ENCODE results near the gene ATP8A2. TPM values are rescaled to one million over a fixed set of nuclear protein-coding genes. Genes with fewer than 3 reads are reported as not detected.
A peak's percentile ranks its signal among the peaks of the same experiment; 100 is the strongest.

Gene ATP8A2
- total and polyA plus RNA-seq, 10 of the 15 experiments (the other 5 are each of a cell fraction or from before 2014, with no cell fraction given), result 0.01 to 0.04 (median 0.04) TPM; not detected in 7

- WGBS (ENCODE audit: insufficient coverage, insufficient replicate concordance, low lambda C conversion rate, missing lambda C conversion rate), result under 1% methylated on average over 5 of the region's 5 CpGs
- no peak overlapping the region for H2AFZ ChIP-seq (ENCODE audit: control insufficient read depth, low read depth, low read length)
- intact Hi-C loops (cut with micrococcal nuclease; ENCODE audit: unreplicated experiment), result no loop called here
- no peaks in the 10 kb centered on the region for H3K36me3 ChIP-seq (ENCODE audit: control insufficient read depth in 2 of 2, insufficient read depth in 2 of 2, low read length in 1 of 2)
- ATAC-seq (no peak), DNase-seq (ENCODE audit: low read depth, low spot score) (no peak), FAIRE-seq (peak; percentile 31)
- no peaks in the 10 kb centered on the region for H3K9me3 ChIP-seq (replicated peaks; ENCODE audit: control insufficient read depth, insufficient read depth, low read length)
- no peak for TF ChIP-seq ZBTB4 (CRISPR knock-in tag; IDR thresholded peaks at IDR 0.05)
- no peak for TF ChIP-seq POLR2A (IDR thresholded peaks at IDR 0.05; ENCODE audit: low read depth, low read length)
- no peak for TF ChIP-seq CBFB (IDR thresholded peaks at IDR 0.05; ENCODE audit: low read depth)
- TF ChIP-seq SIN3A (IDR thresholded peaks at IDR 0.05; ENCODE audit: low read depth, low read length), result no peak
- TF ChIP-seq ZNF592 (IDR thresholded peaks at IDR 0.05), result no peak
- TF ChIP-seq KAT2A (conservative IDR thresholded peaks at IDR 0.05; ENCODE audit: control insufficient read depth, low read depth, low read length), result no peak
- TF ChIP-seq ZNF384 (IDR thresholded peaks at IDR 0.05; ENCODE audit: borderline replicate concordance, low read depth, low read length), result no peak
- no peak for TF ChIP-seq CBX5 (IDR thresholded peaks at IDR 0.05; ENCODE audit: low read depth)
- TF ChIP-seq NFYA (IDR thresholded peaks at IDR 0.05; ENCODE audit: borderline replicate concordance, low read depth, low read length), result no peak
- no peak for TF ChIP-seq ESRRA (IDR thresholded peaks at IDR 0.05; ENCODE audit: low read length)
- no peak for TF ChIP-seq SUZ12 (IDR thresholded peaks at IDR 0.05; ENCODE audit: unreplicated experiment)
- no peaks in the 10 kb centered on the region for H3K79me2 ChIP-seq (ENCODE audit: control insufficient read depth, insufficient read depth, low read length)
- H3K27me3 ChIP-seq (replicated peaks in 1 of 2; ENCODE audit: control insufficient read depth in 2 of 2, insufficient read depth in 2 of 2, low read length in 1 of 2), result no peaks in the 10 kb centered on the region
- CTCF ChIA-PET, result no interaction called here
- no peak overlapping the region for H3K27ac ChIP-seq (ENCODE audit: control insufficient read depth, insufficient read depth)
- SMC1A ChIA-PET (ENCODE audit: uncharacterized antibody, unreplicated experiment), result interaction anchor here (0.7 kb wide), 1 partner anchor 964 kb away, joined by 3 read pairs; no protein-coding TSS in a partner anchor
- RAD21 ChIA-PET (ENCODE audit: unreplicated experiment), result no interaction called here
- H3K9ac ChIP-seq (ENCODE audit: control insufficient read depth, insufficient read depth, low read length), result no peak overlapping the region
- H4K20me1 ChIP-seq (ENCODE audit: control insufficient read depth, insufficient read depth), result no peaks in the 10 kb centered on the region
- in situ Hi-C loops (cut with MboI), result no loop called here
- no peak overlapping the region for H3K4me3 ChIP-seq
- no peak overlapping the region for H3K4me2 ChIP-seq (ENCODE audit: control insufficient read depth, insufficient read depth)
- POLR2A ChIA-PET, result no interaction called here
- H3K4me1 ChIP-seq (ENCODE audit: control insufficient read depth, insufficient read depth, low read length), result no peaks in the 10 kb centered on the region
- no TSS peak for BruUV-seq (replicated peaks)
Measured at GRCh38 chr13:25717666-25718197, 346.0 kb downstream of the ATP8A2 start.

Measured in GM12878 (cell line).